K562 (cell line): ENCODE measurements around the gene FAM3C. TPM values are rescaled to one million over a fixed set of nuclear protein-coding genes. Genes with fewer than 3 reads are reported as not detected.

ENCODE experiments used
- BACH1 ChIP-seq: fragments of 200-800 bp; sonication (Bioruptor generic); IDR thresholded peaks from 2 replicates; pipeline ENCODE4 v1.6.1; 2016; ENCODE audit warnings: missing genetic modification characterization, missing compliant biosample characterization
- CCNT2 ChIP-seq: IDR thresholded peaks from 2 replicates; pipeline ENCODE4 v1.6.1; 2011; ENCODE audit warnings: borderline replicate concordance, low read depth, mild to moderate bottlenecking, moderate library complexity, mixed read lengths, low read length; ENCODE audit not compliant: insufficient read length; ENCODE audit errors: extremely low read depth
- DACH1 ChIP-seq: fragments of 450-650 bp; IDR thresholded peaks from 2 replicates; pipeline ENCODE4 v1.6.1; 2018; ENCODE audit not compliant: partially characterized antibody
- FOS ChIP-seq: IDR thresholded peaks from 3 replicates; pipeline ENCODE4 v1.6.1; 2011; ENCODE audit not compliant: insufficient read length; ENCODE audit errors: extremely low read depth
- LARP7 ChIP-seq: fragments of 450-650 bp; IDR thresholded peaks from 2 replicates; pipeline ENCODE4 v1.6.1; 2016
- MCM7 ChIP-seq, 2 experiments: fragments of 450-650 bp; IDR thresholded peaks; 2 replicates each; pipeline ENCODE4 v1.6.1; 2016 to 2018
- MTF1 ChIP-seq: fragments of 250-450 bp; sonication (Bioruptor Pico); IDR thresholded peaks from 2 replicates; pipeline ENCODE4 v1.9.0; 2021; ENCODE audit warnings: moderate library complexity, mild to moderate bottlenecking, inconsistent platforms, borderline replicate concordance
- MYC ChIP-seq, 2 experiments: fragments of 250-450 bp in 1 of 2; sonication (Bioruptor Pico) in 1 of 2; IDR thresholded peaks; 2 replicates each; pipeline versions ENCODE4 v1.5.1 to v1.6.1; 2012 to 2021; ENCODE audit warnings: low read depth in 2 of 2, borderline replicate concordance in 1 of 2, improper control_type of control experiment in 1 of 2, low read length in 1 of 2, mild to moderate bottlenecking in 1 of 2, moderate library complexity in 1 of 2
- NRF1 ChIP-seq, 2 experiments: fragments of 450-650 bp; IDR thresholded peaks in 1 of 2; conservative IDR thresholded peaks in 1 of 2; 2 replicates each; pipeline ENCODE4 v1.6.1; 2014; ENCODE audit warnings: mild to moderate bottlenecking in 2 of 2
- RBFOX2 ChIP-seq: fragments of 200-400 bp; formaldehyde crosslinking; IDR thresholded peaks from 2 replicates; pipeline ENCODE4 v1.6.1; 2017; ENCODE audit warnings: low read depth, mild to moderate bottlenecking, low read length, moderate library complexity
- RBM34 ChIP-seq: fragments of 200-400 bp; formaldehyde crosslinking; IDR thresholded peaks from 2 replicates; pipeline ENCODE4 v1.6.1; 2018; ENCODE audit warnings: low read length, borderline replicate concordance; ENCODE audit not compliant: insufficient read depth
- SAP30 ChIP-seq: fragments of 200-600 bp; sonication (generic); IDR thresholded peaks from 2 replicates; pipeline ENCODE4 v1.6.1; 2012; ENCODE audit warnings: borderline replicate concordance, low read depth, mild to moderate bottlenecking, moderate library complexity, low read length, control low read depth, inconsistent platforms; ENCODE audit not compliant: insufficient read depth, poor library complexity, severe bottlenecking
- STAT5A ChIP-seq: IDR thresholded peaks from 2 replicates; pipeline ENCODE4 v1.6.1; 2012; ENCODE audit warnings: low read length, inconsistent platforms, borderline replicate concordance
- polyA plus RNA-seq, 8 experiments: library from polyadenylated mRNA; depleted of rRNA in 4 of 8; stranded (reverse) in 5 of 8; unstranded in 3 of 8; fragments of >200 nt; fragmentation: Nextera tagmentation in 2 of 8; fragmentation: Illumina TruSeq in 1 of 8; extraction: Ambion mirVana in 2 of 8; extraction: Trizol in 1 of 8; gene quantifications; 2 replicates each; pipeline versions ENCODE4 v1.2.1 to v1.2.3, GENCODE V29; 2011 to 2014; ENCODE audit warnings: inconsistent platforms in 1 of 8, missing spikeins in 1 of 8
- total RNA-seq, 7 experiments: library from RNA; depleted of rRNA in 6 of 7; stranded (reverse); fragments of >200 nt in 6 of 7; fragmentation: Illumina TruSeq in 2 of 7; extraction: Trizol in 2 of 7; gene quantifications; 2 replicates each; pipeline versions ENCODE4 v1.2.1 to v1.2.3, GENCODE V29; 2011 to 2021; ENCODE audit warnings: low replicate concordance in 1 of 7
- TF ChIP-seq, protein P1 (sequence below): fragments of 250-450 bp; sonication (Bioruptor Pico); IDR thresholded peaks from 2 replicates; pipeline ENCODE4 v1.4.0; 2020; ENCODE audit warnings: borderline replicate concordance
- TF ChIP-seq, protein P2 (sequence below): sonication (generic); formaldehyde crosslinking; IDR thresholded peaks from 2 replicates; pipeline ENCODE4 v1.8.1; 2023; ENCODE audit warnings: mild to moderate bottlenecking, missing genetic modification reagents
- TF ChIP-seq, protein P3 (sequence below): sonication (generic); formaldehyde crosslinking; IDR thresholded peaks from 2 replicates; pipeline ENCODE4 v1.8.0; 2022; ENCODE audit warnings: mild to moderate bottlenecking, missing genetic modification reagents, borderline replicate concordance
- TF ChIP-seq, protein P4 (sequence below): fragments of 250-450 bp; sonication (Bioruptor Pico); IDR thresholded peaks from 2 replicates; pipeline ENCODE4 v1.5.0; 2021; ENCODE audit warnings: mild to moderate bottlenecking, moderate library complexity

Gene FAM3C
- total and polyA plus RNA-seq, 9 of the 15 experiments (the other 6 are each of a cell fraction or from before 2014, with no cell fraction given): 10.6 to 42.6 (median 30.0) TPM

DNA sequence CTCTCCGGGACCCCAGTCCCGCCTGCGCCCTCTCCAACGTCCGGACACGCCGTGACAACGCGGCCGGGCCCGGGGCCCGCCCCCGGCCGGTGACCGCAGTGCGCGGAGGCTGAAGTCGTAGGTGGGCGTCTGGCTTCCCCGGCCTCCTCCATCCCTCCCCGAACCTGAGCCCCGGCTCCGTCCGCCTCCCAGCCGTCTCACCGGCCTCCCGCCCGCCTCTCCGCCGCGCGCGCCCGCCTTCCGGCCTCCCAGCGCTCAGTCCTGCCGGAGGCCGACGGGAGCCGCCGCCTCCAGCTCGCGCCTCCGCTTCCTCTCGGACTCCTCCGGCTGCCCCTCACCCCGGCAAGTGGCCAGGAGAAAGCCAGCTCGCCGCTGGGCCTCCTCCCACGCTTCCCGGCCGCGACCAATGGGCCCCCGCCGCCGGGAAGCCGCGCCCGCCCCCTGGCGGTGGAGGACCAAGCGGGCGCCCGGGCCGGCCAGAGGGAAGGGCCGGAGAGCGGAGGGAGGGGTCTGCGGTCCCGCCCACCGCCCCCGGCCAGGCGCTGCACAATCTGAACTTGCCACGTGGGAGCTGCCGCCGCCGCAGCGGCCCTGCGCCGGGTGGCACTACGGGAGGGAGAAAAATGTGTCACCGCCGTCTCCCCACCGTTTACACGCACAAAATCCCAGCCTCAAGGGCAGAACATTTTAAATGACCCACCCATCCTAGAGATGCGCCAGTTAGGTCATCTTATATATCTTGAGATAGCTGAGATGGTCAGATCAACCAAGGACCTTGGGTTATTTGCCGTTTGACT, at the start of gene FAM3C (continued):
- TF ChIP-seq RBFOX2 (peak; percentile 100), CCNT2 (peak; percentile 99), SAP30 (no peak), DACH1 (peak; percentile 24), FOS (no peak), BACH1 (tag) (no peak), MCM7 (IDR thresholded peaks at IDR 0.05) (no peak), MYC (IDR thresholded peaks at IDR 0.05; ENCODE audit: low read depth, low read length) (peak; percentile 98), MYC (CRISPR knock-in tag; IDR thresholded peaks at IDR 0.05; ENCODE audit: borderline replicate concordance, low read depth) (no peak), RBM34 (peak; percentile 97), MTF1 (no peak), STAT5A (no peak), LARP7 (no peak), NRF1 (conservative IDR thresholded peaks at IDR 0.05 in 1 of 2, IDR thresholded peaks at IDR 0.05 in 1 of 2) (peak; percentile 89 to 91)
- TF ChIP-seq, protein P1, sequence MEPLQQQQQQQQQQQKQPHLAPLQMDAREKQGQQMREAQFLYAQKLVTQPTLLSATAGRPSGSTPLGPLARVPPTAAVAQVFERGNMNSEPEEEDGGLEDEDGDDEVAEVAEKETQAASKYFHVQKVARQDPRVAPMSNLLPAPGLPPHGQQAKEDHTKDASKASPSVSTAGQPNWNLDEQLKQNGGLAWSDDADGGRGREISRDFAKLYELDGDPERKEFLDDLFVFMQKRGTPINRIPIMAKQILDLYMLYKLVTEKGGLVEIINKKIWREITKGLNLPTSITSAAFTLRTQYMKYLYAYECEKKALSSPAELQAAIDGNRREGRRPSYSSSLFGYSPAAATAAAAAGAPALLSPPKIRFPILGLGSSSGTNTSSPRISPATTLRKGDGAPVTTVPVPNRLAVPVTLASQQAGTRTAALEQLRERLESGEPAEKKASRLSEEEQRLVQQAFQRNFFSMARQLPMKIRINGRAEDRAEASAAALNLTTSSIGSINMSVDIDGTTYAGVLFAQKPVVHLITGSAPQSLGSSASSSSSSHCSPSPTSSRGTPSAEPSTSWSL: no peak; the same call in 1 of the 2 replicates
- TF ChIP-seq, protein P2, sequence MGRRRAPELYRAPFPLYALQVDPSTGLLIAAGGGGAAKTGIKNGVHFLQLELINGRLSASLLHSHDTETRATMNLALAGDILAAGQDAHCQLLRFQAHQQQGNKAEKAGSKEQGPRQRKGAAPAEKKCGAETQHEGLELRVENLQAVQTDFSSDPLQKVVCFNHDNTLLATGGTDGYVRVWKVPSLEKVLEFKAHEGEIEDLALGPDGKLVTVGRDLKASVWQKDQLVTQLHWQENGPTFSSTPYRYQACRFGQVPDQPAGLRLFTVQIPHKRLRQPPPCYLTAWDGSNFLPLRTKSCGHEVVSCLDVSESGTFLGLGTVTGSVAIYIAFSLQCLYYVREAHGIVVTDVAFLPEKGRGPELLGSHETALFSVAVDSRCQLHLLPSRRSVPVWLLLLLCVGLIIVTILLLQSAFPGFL (CRISPR knock-in tag): peak; percentile 88; the same call in 1 of the 2 replicates
- TF ChIP-seq, protein P3, sequence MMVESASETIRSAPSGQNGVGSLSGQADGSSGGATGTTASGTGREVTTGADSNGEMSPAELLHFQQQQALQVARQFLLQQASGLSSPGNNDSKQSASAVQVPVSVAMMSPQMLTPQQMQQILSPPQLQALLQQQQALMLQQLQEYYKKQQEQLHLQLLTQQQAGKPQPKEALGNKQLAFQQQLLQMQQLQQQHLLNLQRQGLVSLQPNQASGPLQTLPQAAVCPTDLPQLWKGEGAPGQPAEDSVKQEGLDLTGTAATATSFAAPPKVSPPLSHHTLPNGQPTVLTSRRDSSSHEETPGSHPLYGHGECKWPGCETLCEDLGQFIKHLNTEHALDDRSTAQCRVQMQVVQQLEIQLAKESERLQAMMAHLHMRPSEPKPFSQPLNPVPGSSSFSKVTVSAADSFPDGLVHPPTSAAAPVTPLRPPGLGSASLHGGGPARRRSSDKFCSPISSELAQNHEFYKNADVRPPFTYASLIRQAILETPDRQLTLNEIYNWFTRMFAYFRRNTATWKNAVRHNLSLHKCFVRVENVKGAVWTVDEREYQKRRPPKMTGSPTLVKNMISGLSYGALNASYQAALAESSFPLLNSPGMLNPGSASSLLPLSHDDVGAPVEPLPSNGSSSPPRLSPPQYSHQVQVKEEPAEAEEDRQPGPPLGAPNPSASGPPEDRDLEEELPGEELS: peak; percentile 95; the same call in 1 of the 2 replicates
- TF ChIP-seq, protein P4, sequence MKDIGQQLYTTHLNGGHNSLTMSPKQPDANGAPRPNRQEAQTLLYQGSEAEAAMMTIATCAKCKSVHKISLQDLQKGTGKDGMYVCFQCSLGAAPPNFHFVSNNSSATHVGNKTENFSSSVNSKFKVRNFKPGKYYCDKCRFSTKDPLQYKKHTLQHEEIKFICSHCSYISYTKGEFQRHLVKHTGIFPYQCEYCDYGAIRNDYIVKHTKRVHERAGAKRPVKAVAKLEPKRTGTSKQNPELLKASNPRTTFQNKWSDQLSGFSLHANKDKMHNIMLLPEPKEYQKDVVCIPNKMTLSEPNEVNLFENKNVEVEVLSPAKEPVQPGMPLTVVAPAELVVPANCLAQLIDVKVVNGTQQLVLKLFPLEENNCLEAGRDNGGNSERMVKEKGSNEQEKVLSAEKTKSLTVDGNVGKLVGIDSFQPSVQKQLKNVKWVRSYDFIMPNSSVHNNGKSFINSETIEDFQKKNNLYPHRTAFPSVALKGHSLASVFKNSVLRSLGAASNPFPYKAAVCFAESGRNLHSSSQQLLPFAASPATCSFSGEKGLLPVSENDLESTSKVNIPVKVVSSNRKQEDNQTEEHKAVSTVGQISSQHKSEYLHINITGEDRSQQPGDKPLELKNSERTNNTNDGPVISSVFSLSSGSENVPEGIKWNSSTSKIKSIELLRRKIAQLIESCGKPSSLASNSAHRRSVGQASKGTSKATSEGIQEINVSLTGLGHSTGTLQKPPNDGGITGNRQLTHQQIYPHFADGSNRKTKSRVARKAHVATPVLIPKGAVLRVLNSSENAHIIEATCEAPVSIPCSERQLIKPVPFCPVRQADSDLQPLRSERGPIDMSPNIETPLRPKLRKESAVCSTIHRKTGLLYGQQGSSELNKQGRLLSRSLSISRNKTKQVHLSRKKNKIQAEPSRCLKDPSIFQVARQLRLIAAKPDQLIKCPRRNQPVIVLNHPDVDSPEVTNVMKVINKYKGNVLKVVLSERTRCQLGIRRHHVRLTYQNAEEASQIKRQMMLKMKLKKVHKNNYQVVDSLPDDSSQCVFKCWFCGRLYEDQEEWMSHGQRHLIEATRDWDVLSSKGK: no peak
